ENCODE measurements around the gene ONECUT2.

- TF ChIP-seq, protein P1, sequence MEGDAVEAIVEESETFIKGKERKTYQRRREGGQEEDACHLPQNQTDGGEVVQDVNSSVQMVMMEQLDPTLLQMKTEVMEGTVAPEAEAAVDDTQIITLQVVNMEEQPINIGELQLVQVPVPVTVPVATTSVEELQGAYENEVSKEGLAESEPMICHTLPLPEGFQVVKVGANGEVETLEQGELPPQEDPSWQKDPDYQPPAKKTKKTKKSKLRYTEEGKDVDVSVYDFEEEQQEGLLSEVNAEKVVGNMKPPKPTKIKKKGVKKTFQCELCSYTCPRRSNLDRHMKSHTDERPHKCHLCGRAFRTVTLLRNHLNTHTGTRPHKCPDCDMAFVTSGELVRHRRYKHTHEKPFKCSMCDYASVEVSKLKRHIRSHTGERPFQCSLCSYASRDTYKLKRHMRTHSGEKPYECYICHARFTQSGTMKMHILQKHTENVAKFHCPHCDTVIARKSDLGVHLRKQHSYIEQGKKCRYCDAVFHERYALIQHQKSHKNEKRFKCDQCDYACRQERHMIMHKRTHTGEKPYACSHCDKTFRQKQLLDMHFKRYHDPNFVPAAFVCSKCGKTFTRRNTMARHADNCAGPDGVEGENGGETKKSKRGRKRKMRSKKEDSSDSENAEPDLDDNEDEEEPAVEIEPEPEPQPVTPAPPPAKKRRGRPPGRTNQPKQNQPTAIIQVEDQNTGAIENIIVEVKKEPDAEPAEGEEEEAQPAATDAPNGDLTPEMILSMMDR (conservative IDR thresholded peaks at IDR 0.05 in 1 of 2, IDR thresholded peaks at IDR 0.05 in 1 of 2; ENCODE audit: extremely low read depth in 1 of 2, insufficient read depth in 1 of 2, low read depth in 1 of 2, low read length in 2 of 2) = no peak
- TF ChIP-seq EZH2 (IDR thresholded peaks at IDR 0.05; ENCODE audit: borderline replicate concordance, low read length) = no peak
Measured at GRCh38 chr18:57502624-57503023, 67.5 kb downstream of the ONECUT2 start.

Measured in mammary epithelial cell (primary cell).